ENCODE data around the gene CNNM2.

DNA sequence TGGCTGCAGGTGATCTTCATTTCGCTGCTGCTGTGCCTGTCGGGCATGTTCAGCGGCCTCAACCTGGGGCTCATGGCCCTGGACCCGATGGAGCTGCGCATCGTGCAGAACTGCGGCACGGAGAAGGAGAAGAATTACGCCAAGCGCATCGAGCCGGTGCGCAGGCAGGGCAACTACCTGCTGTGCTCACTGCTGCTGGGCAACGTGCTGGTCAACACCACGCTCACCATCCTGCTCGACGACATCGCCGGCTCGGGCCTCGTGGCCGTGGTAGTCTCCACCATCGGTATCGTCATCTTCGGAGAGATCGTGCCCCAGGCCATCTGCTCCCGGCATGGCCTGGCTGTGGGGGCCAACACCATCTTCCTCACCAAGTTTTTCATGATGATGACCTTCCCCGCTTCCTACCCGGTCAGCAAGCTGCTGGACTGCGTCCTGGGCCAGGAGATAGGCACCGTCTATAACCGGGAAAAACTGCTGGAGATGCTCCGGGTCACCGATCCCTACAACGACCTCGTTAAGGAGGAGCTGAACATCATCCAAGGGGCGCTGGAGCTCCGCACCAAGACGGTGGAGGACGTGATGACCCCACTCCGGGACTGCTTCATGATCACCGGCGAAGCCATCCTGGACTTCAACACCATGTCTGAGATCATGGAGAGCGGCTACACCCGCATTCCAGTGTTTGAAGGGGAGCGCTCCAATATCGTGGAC, 1.3 kb downstream of the CNNM2 start:
- TF ChIP-seq, protein P1, sequence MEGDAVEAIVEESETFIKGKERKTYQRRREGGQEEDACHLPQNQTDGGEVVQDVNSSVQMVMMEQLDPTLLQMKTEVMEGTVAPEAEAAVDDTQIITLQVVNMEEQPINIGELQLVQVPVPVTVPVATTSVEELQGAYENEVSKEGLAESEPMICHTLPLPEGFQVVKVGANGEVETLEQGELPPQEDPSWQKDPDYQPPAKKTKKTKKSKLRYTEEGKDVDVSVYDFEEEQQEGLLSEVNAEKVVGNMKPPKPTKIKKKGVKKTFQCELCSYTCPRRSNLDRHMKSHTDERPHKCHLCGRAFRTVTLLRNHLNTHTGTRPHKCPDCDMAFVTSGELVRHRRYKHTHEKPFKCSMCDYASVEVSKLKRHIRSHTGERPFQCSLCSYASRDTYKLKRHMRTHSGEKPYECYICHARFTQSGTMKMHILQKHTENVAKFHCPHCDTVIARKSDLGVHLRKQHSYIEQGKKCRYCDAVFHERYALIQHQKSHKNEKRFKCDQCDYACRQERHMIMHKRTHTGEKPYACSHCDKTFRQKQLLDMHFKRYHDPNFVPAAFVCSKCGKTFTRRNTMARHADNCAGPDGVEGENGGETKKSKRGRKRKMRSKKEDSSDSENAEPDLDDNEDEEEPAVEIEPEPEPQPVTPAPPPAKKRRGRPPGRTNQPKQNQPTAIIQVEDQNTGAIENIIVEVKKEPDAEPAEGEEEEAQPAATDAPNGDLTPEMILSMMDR (IDR thresholded peaks at IDR 0.05): no peak
- TF ChIP-seq POLR2A (IDR thresholded peaks at IDR 0.05) (no peak), EP300 (IDR thresholded peaks at IDR 0.05) (no peak)
